HG02885 (cell line): ENCODE data around the gene TMEM132D.
A peak's percentile ranks its signal among the peaks of the same experiment; 100 is the strongest.
"Not testable (repeated sequence)": the region's sequence is repeated elsewhere in the genome, so short reads cannot be mapped to it uniquely, and the experiment has no call there.

ENCODE experiments used
- ATAC-seq: cut with Tn5 transposase; IDR thresholded peaks from one replicate; pipeline ENCODE4 v1.9.1; 2021; ENCODE audit warnings: mild to moderate bottlenecking; ENCODE audit not compliant: unreplicated experiment, poor library complexity

The TMEM132D gene

GRCh38 chr12:129903956-129904829 lies at the start of gene TMEM132D:
TSS of gene TMEM132D (minus strand) at chr12:129904025.
- ATAC-seq: no peak

- no peak for ATAC-seq
These were observed 45.8 kb upstream of the TMEM132D start for GRCh38 chr12:129949651-129950050.

GRCh38 chr12:129941618-129942017 lies 37.8 kb upstream of the TMEM132D start:
- ATAC-seq: no peak

- ATAC-seq: no peak
These were observed 34.3 kb upstream of the TMEM132D start for GRCh38 chr12:129938089-129938488.

GRCh38 chr12:129937426-129937825 lies 33.6 kb upstream of the TMEM132D start:
- no peak for ATAC-seq

- no peak for ATAC-seq
These were observed 24.8 kb upstream of the TMEM132D start for GRCh38 chr12:129928643-129929042.

- no peak for ATAC-seq
These were observed 23.6 kb upstream of the TMEM132D start for GRCh38 chr12:129927316-129927900.

- peak; percentile 82 for ATAC-seq
These were observed 7.7 kb upstream of the TMEM132D start for GRCh38 chr12:129911428-129912049.

- ATAC-seq: no peak
These were observed 5.5 kb upstream of the TMEM132D start for GRCh38 chr12:129909051-129910020.

- no peak for ATAC-seq
These were observed 506 bp downstream of the TMEM132D start for GRCh38 chr12:129903092-129903945.

- no peak for ATAC-seq
These were observed 1.3 kb downstream of the TMEM132D start for GRCh38 chr12:129902371-129903091.

- ATAC-seq: no peak
These were observed 2.6 kb downstream of the TMEM132D start for GRCh38 chr12:129901254-129901653.

GRCh38 chr12:129900306-129900705 lies 3.5 kb downstream of the TMEM132D start:
- ATAC-seq: no peak

GRCh38 chr12:129899045-129899444 lies 4.8 kb downstream of the TMEM132D start:
- not testable (repeated sequence) for ATAC-seq

- no peak for ATAC-seq
These were observed 10.1 kb downstream of the TMEM132D start for GRCh38 chr12:129893691-129894090.

- ATAC-seq: no peak
These were observed 16.7 kb downstream of the TMEM132D start for GRCh38 chr12:129887101-129887500.

- no peak for ATAC-seq
These were observed 17.3 kb downstream of the TMEM132D start for GRCh38 chr12:129886541-129886940.

- no peak for ATAC-seq
These were observed 18.5 kb downstream of the TMEM132D start for GRCh38 chr12:129885287-129885686.

- no peak for ATAC-seq
These were observed 26.4 kb downstream of the TMEM132D start for GRCh38 chr12:129877411-129877810.
